ENCODE measurements around the gene DENND6B. TPM values are rescaled to one million over a fixed set of nuclear protein-coding genes. Genes with fewer than 3 reads are reported as not detected.

Gene DENND6B
- total and polyA plus RNA-seq, 2 donors (not counting 3 experiments of a cell fraction or from before 2014, with no cell fraction given): 4.1 to 5.9 TPM

DNA sequence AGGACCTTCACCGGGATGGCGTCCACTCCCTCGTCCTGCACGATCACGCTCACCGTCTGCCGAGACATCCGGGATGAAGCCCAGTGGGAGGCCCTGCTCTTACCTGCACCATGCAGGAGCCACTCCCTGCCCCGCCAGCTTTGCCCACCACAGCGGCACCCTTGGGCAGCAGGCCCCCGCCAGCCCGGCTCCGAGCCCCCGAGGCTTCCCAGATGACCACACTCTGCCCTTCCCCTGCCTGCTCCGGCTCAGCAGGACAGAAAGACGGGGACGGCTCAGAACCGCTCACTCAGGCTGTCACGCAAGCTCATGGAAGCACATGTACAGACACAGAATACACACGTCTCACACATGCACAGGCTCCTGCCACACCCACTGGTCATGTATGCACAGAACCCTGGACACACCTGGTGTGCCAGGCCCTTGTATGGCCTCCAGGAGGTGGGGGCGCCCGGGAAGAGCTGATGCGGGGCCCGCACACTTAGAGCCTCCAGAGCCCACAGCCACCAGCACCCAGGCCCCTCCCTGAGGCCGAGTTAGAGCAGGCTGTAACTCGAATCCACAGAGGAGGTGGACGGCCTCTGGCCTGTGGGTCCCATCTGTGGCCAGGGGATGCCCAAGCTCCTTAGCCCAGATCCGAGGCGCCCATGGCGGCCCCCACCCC lies 47.7 kb downstream of the DENND6B start:
- FAIRE-seq: no peak
- CTCF ChIA-PET: no interaction called here
- Histone ChIP-seq H3K9me1 (replicated peaks; ENCODE audit: control insufficient read depth, extremely low read depth, insufficient read depth, low read length) (no peaks in the 10 kb centered on the region), H4K20me1 (replicated peaks; ENCODE audit: control insufficient read depth, extremely low read depth, insufficient read depth, low read length) (no peaks in the 10 kb centered on the region), H2AFZ (ENCODE audit: low read depth, low read length) (no peak overlapping the region), H3K9me3 (replicated peaks; ENCODE audit: control insufficient read depth, insufficient read depth, low read length) (no peaks in the 10 kb centered on the region), H3K9ac (replicated peaks; ENCODE audit: extremely low read depth, insufficient read depth, low read length) (no peak overlapping the region), H3K4me2 (ENCODE audit: insufficient read depth, low read length) (no peak overlapping the region), H3K27ac (ENCODE audit: insufficient read depth, low read depth, low read length) (no peak overlapping the region), H3K79me2 (ENCODE audit: control insufficient read depth, insufficient read depth, low read length) (no peaks in the 10 kb centered on the region), H3K27me3 (ENCODE audit: control insufficient read depth in 2 of 2, insufficient read depth in 2 of 2, low read length in 2 of 2) (no peaks in the 10 kb centered on the region), H3K36me3 (ENCODE audit: control insufficient read depth in 2 of 2, extremely low read depth in 1 of 2, insufficient read depth in 2 of 2, low read length in 2 of 2) (peaks cover 38 to 72% of the 10 kb centered on the region in 2 experiments), H3K4me3 (replicated peaks in 1 of 3; ENCODE audit: insufficient read depth in 1 of 3, low read depth in 1 of 3, low read length in 3 of 3) (no peak overlapping the region), H3K4me1 (ENCODE audit: control insufficient read depth, extremely low read depth, insufficient read depth, low read length) (peaks cover 2% of the 10 kb centered on the region)
- POLR2A ChIA-PET: no interaction called here
- TF ChIP-seq, protein P1, sequence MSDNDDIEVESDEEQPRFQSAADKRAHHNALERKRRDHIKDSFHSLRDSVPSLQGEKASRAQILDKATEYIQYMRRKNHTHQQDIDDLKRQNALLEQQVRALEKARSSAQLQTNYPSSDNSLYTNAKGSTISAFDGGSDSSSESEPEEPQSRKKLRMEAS (IDR thresholded peaks at IDR 0.05; ENCODE audit: insufficient read depth, insufficient read length): no peak
- TF ChIP-seq POLR2AphosphoS5 (IDR thresholded peaks at IDR 0.05; ENCODE audit: insufficient read depth, low read depth, low read length): no peak
- DNase-seq (ENCODE audit: low read depth, low spot score): no peak
- intact Hi-C loops (cut with micrococcal nuclease): no loop called here
- dilution Hi-C loops (cut with MboI; ENCODE audit: extremely low pct_ligation_motif_present, low sequenced_read_pairs): no loop called here
- BruUV-seq (replicated peaks): no TSS peak

DNA sequence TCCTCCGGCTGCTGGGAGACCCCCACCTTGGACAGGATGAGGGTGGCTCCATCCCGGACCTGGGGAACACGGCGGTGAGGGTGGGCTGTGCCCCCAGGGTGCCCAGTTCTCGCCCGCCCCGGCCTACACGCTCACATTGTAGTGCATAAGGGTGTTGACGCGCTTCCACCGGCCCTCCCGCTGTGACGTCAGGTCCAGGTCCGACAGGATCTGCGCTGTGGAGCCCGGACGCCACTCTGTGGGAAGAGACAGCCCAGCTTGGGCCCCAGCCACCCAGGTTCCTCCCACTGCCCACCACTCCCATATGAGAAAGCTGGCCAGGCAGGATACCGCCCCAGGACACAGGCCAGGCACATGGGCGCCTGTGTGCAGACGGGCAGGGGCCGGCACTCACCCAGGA lies 48.4 kb downstream of the DENND6B start:
- BruUV-seq (replicated peaks): no TSS peak
- POLR2A ChIA-PET: no interaction called here

More for the DNA sequence above, 48.4 kb downstream of the DENND6B start:
- Histone ChIP-seq H3K27ac (ENCODE audit: insufficient read depth, low read depth, low read length) (no peak overlapping the region), H3K4me2 (ENCODE audit: insufficient read depth, low read length) (no peak overlapping the region), H3K9ac (replicated peaks; ENCODE audit: extremely low read depth, insufficient read depth, low read length) (no peak overlapping the region), H3K36me3 (ENCODE audit: control insufficient read depth in 2 of 2, extremely low read depth in 1 of 2, insufficient read depth in 2 of 2, low read length in 2 of 2) (peaks cover 38 to 69% of the 10 kb centered on the region in 2 experiments), H3K4me1 (ENCODE audit: control insufficient read depth, extremely low read depth, insufficient read depth, low read length) (peaks cover 2% of the 10 kb centered on the region), H3K9me1 (replicated peaks; ENCODE audit: control insufficient read depth, extremely low read depth, insufficient read depth, low read length) (no peaks in the 10 kb centered on the region), H2AFZ (ENCODE audit: low read depth, low read length) (no peak overlapping the region), H3K27me3 (ENCODE audit: control insufficient read depth in 2 of 2, insufficient read depth in 2 of 2, low read length in 2 of 2) (no peaks in the 10 kb centered on the region), H3K79me2 (ENCODE audit: control insufficient read depth, insufficient read depth, low read length) (no peaks in the 10 kb centered on the region), H3K4me3 (replicated peaks in 1 of 3; ENCODE audit: insufficient read depth in 1 of 3, low read depth in 1 of 3, low read length in 3 of 3) (no peak overlapping the region), H3K9me3 (replicated peaks; ENCODE audit: control insufficient read depth, insufficient read depth, low read length) (no peaks in the 10 kb centered on the region), H4K20me1 (replicated peaks; ENCODE audit: control insufficient read depth, extremely low read depth, insufficient read depth, low read length) (no peaks in the 10 kb centered on the region)
- DNase-seq (ENCODE audit: low read depth, low spot score) (no peak), FAIRE-seq (no peak)
- dilution Hi-C loops (cut with MboI; ENCODE audit: extremely low pct_ligation_motif_present, low sequenced_read_pairs) (no loop called here), intact Hi-C loops (cut with micrococcal nuclease) (no loop called here)
- CTCF ChIA-PET: no interaction called here
- TF ChIP-seq POLR2A (IDR thresholded peaks at IDR 0.05; ENCODE audit: low read depth, low read length) (no peak), POLR2AphosphoS5 (IDR thresholded peaks at IDR 0.05; ENCODE audit: insufficient read depth, low read depth, low read length) (no peak), JUN (IDR thresholded peaks at IDR 0.05; ENCODE audit: borderline replicate concordance, insufficient read depth, insufficient read length, low read depth) (no peak), MYC (IDR thresholded peaks at IDR 0.05; ENCODE audit: low read depth, low read length) (no peak), GATA2 (IDR thresholded peaks at IDR 0.05; ENCODE audit: insufficient read depth, insufficient read length, low read depth, low read length) (no peak), FOS (IDR thresholded peaks at IDR 0.05; ENCODE audit: borderline replicate concordance, insufficient read depth, low read length) (no peak), EZH2 (IDR thresholded peaks at IDR 0.05; ENCODE audit: borderline replicate concordance, low read depth, low read length, severe bottlenecking) (no peak)
- TF ChIP-seq, protein P2, sequence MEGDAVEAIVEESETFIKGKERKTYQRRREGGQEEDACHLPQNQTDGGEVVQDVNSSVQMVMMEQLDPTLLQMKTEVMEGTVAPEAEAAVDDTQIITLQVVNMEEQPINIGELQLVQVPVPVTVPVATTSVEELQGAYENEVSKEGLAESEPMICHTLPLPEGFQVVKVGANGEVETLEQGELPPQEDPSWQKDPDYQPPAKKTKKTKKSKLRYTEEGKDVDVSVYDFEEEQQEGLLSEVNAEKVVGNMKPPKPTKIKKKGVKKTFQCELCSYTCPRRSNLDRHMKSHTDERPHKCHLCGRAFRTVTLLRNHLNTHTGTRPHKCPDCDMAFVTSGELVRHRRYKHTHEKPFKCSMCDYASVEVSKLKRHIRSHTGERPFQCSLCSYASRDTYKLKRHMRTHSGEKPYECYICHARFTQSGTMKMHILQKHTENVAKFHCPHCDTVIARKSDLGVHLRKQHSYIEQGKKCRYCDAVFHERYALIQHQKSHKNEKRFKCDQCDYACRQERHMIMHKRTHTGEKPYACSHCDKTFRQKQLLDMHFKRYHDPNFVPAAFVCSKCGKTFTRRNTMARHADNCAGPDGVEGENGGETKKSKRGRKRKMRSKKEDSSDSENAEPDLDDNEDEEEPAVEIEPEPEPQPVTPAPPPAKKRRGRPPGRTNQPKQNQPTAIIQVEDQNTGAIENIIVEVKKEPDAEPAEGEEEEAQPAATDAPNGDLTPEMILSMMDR (IDR thresholded peaks at IDR 0.05; ENCODE audit: extremely low read depth in 1 of 2, insufficient read depth in 1 of 2, low read depth in 1 of 2, low read length in 2 of 2): no peak
- TF ChIP-seq, protein P1 (IDR thresholded peaks at IDR 0.05; ENCODE audit: insufficient read depth, insufficient read length): no peak

Measured in endothelial cell of umbilical vein (primary cell).